ENCODE measurements around the gene NECTIN3. TPM values are rescaled to one million over a fixed set of nuclear protein-coding genes. Genes with fewer than 3 reads are reported as not detected.

The NECTIN3 gene
- total RNA-seq, 4 donors from 2014 or later, result 60.3 to 95.4 (median 87.7) TPM

DNA sequence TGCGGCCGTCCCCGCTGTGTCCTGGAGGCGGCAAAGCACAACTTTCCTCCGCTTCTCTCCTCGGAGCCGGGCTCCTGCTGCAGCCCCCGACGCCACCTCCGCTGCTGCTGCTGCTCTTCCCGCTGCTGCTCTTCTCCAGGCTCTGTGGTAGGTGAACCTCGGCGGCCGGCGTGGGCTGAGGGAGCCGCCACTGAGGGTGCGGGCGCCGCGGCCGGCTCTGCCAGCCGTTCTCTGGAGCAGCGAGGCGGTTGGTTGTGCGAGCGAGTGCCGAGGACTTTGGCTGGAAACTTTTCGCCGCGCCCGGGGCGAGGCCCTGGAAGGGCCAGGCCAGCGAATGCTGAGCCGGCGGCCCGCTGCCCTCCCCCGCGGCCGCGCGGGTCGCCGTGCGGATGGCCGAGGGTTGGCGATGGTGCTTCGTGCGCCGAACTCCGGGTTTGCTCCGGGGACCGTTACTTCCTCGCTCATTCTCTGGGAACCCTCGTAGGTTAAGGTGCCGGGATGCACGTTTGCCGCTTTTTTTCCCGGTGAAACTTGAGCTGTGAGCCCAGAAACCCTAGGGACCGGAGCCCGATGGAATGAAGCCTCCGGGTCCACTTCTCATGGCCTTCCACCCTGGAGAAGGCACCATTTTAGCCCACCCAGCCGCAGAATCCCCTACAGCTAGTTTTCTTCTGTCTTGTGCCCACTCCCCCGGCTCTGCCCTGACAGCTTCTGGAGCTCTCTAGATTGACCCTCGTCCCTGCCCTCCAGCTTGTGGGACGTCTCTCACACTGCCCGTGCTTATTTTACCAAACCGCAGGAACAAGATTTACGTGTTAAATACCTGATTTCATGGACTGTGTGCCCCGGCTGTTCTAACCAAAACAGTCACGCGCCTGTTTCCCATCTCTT lies 660 bp downstream of the NECTIN3 start:
- DNase-seq, result peak; percentile 47 to 49
- Histone ChIP-seq H3K36me3 (no peaks in the 10 kb centered on the region), H3K27ac (peak overlapping the region; percentile 84 to 91 (median 84)), H3K4me3 (replicated peaks in 1 of 3) (peak overlapping the region; percentile 54 to 96 (median 88)), H3K4me1 (peaks cover 19 to 24% of the 10 kb centered on the region in 2 donors), H3K27me3 (no peaks in the 10 kb centered on the region), H3K9me3 (no peaks in the 10 kb centered on the region)
- no peak for TF ChIP-seq POLR2A (IDR thresholded peaks at IDR 0.05)
- TF ChIP-seq, protein P1, sequence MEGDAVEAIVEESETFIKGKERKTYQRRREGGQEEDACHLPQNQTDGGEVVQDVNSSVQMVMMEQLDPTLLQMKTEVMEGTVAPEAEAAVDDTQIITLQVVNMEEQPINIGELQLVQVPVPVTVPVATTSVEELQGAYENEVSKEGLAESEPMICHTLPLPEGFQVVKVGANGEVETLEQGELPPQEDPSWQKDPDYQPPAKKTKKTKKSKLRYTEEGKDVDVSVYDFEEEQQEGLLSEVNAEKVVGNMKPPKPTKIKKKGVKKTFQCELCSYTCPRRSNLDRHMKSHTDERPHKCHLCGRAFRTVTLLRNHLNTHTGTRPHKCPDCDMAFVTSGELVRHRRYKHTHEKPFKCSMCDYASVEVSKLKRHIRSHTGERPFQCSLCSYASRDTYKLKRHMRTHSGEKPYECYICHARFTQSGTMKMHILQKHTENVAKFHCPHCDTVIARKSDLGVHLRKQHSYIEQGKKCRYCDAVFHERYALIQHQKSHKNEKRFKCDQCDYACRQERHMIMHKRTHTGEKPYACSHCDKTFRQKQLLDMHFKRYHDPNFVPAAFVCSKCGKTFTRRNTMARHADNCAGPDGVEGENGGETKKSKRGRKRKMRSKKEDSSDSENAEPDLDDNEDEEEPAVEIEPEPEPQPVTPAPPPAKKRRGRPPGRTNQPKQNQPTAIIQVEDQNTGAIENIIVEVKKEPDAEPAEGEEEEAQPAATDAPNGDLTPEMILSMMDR (IDR thresholded peaks at IDR 0.05), result no peak
- 0 to 1% methylated on average over 24 to 48 of the region's 71 CpGs for WGBS, 2 donors
- intact Hi-C loops (cut with DNase I), result loop anchor here (10.0 kb wide), 1 partner anchor 183 kb away; no protein-coding TSS in a partner anchor

- peak overlapping the region in 1 of 3 donors; percentile 84 for H3K27ac ChIP-seq
Observed at GRCh38 chr3:111073218-111073617, 1.6 kb downstream of the NECTIN3 start.

DNA sequence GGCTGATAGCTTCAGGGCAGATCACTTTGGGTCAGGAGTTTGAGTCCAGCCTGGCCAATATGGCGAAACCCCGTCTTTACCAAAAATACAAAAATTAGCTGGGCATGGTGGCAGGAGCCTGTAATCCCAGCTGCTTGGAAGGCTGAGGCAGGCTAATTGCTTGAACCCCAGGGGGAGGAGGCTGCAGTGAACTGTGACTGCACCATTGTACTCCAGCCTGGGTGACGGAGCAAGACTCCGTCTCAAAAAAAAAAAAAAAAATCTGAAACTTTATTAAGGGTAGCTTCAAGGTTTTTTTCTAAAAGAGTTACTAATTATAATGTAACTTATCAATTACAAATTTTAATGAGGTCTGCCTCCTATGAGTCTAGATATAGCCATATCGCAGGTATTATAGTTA lies 5.1 kb downstream of the NECTIN3 start:
- no peak for TF ChIP-seq POLR2A (IDR thresholded peaks at IDR 0.05)
- TF ChIP-seq, protein P1 (IDR thresholded peaks at IDR 0.05), result no peak
- Histone ChIP-seq H3K4me3 (replicated peaks in 1 of 3) (no peak overlapping the region), H3K9me3 (no peaks in the 10 kb centered on the region), H3K36me3 (no peaks in the 10 kb centered on the region), H3K4me1 (peaks cover 21 to 32% of the 10 kb centered on the region in 2 donors), H3K27me3 (no peaks in the 10 kb centered on the region), H3K27ac (no peak overlapping the region)
- intact Hi-C loops (cut with DNase I), result loop anchor here (10.0 kb wide), 1 partner anchor 178 kb away; no protein-coding TSS in a partner anchor
- DNase-seq, result peak; percentile 36 to 53
- 70 to 74% methylated on average over 5 of the region's 5 CpGs for WGBS, 2 donors

More at GRCh38 chr3:111073218-111073617, 1.6 kb downstream of the NECTIN3 start:
- Histone ChIP-seq H3K27me3 (no peaks in the 10 kb centered on the region), H3K9me3 (no peaks in the 10 kb centered on the region), H3K4me3 (replicated peaks in 1 of 3) (peak overlapping the region in 2 of 3 donors; percentile 88 to 96), H3K4me1 (peaks cover 19 to 33% of the 10 kb centered on the region in 2 donors), H3K36me3 (no peaks in the 10 kb centered on the region)
- TF ChIP-seq POLR2A (IDR thresholded peaks at IDR 0.05), result no peak
- intact Hi-C loops (cut with DNase I), result loop anchor here (10.0 kb wide), 1 partner anchor 182 kb away; no protein-coding TSS in a partner anchor
- DNase-seq, result no peak
- 20 to 33% methylated on average over 5 of the region's 5 CpGs for WGBS, 2 donors

DNA sequence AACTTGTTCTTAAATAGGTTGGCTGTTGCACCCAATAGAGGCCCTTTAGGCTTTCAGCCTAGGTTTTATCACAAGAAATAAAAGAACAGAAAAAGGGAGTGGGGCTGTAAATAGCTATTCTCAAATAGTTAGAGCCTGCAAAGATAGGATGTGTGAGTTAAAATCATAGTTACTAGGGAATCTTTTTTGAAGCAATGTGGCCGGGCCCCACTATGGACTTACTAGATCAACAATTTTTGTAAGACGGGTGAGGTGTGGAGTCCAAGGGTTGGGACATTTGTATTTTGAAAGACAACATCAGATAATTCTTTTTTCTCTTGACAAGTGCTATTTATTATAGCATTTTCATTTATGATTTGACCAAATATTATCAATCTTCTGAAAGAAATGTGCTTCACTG lies 5.8 kb downstream of the NECTIN3 start:
- peaks cover 21 to 32% of the 10 kb centered on the region in 2 donors for H3K4me1 ChIP-seq
- H3K9me3 ChIP-seq, result no peaks in the 10 kb centered on the region
- TF ChIP-seq, protein P1 (IDR thresholded peaks at IDR 0.05), result no peak
- no peak for TF ChIP-seq POLR2A (IDR thresholded peaks at IDR 0.05)
- H3K4me3 ChIP-seq (replicated peaks in 1 of 3), result no peak overlapping the region
- no peaks in the 10 kb centered on the region for H3K36me3 ChIP-seq
- WGBS, 2 donors, result 70 to 71% methylated on average over 2 of the region's 2 CpGs
- no peaks in the 10 kb centered on the region for H3K27me3 ChIP-seq
- DNase-seq, result peak in 1 of 2 donors; percentile 12
- H3K27ac ChIP-seq, result no peak overlapping the region
- intact Hi-C loops (cut with DNase I), result loop anchor here (10.0 kb wide), 1 partner anchor 177 kb away; no protein-coding TSS in a partner anchor

- no peak for DNase-seq
- Histone ChIP-seq H3K27me3 (no peaks in the 10 kb centered on the region), H3K4me1 (peaks cover 15 to 26% of the 10 kb centered on the region in 2 donors), H3K4me3 (replicated peaks in 1 of 3) (no peak overlapping the region), H3K27ac (no peak overlapping the region), H3K9me3 (no peaks in the 10 kb centered on the region), H3K36me3 (no peaks in the 10 kb centered on the region)
- TF ChIP-seq, protein P1 (IDR thresholded peaks at IDR 0.05), result peak in 4 of 6 experiments; percentile 37 to 61 (median 53)
- no peak for TF ChIP-seq POLR2A (IDR thresholded peaks at IDR 0.05)
- intact Hi-C loops (cut with DNase I), result no loop called here
- WGBS, 2 donors, result 49 to 77% methylated on average over 1 of the region's 1 CpG
Observed at GRCh38 chr3:111080413-111080812, 8.8 kb downstream of the NECTIN3 start.

All from thyroid gland (tissue), 4 donors.